ENCODE data around the gene SAMD4B. TPM values are rescaled to one million over a fixed set of nuclear protein-coding genes. Genes with fewer than 3 reads are reported as not detected.

Gene SAMD4B
- total RNA-seq, 1 experiment from 2014 or later: 163 TPM

- DNase-seq: peak in 1 of 2 experiments; percentile 16
- no peaks in the 10 kb centered on the region for H3K9me3 ChIP-seq (ENCODE audit: insufficient read depth, low read depth)
- no peaks in the 10 kb centered on the region for H3F3A ChIP-seq (ENCODE audit: insufficient read depth, low read depth)
- H3K79me2 ChIP-seq (ENCODE audit: low read depth): no peaks in the 10 kb centered on the region
- H3K9me2 ChIP-seq (ENCODE audit: insufficient read depth): no peaks in the 10 kb centered on the region
- no peak overlapping the region for H3K4me2 ChIP-seq
- ChIA-PET POLR2A (ENCODE audit: unreplicated experiment) (interaction anchor here (0.6 kb wide), 1 partner anchor 510 kb away, joined by 6 read pairs; no protein-coding TSS in a partner anchor), CTCF (no interaction called here)
- H4K20me1 ChIP-seq (ENCODE audit: insufficient read depth): no peaks in the 10 kb centered on the region
- no TSS peak for BruUV-seq (replicated peaks)
- intact Hi-C loops (cut with micrococcal nuclease; ENCODE audit: unreplicated experiment): no loop called here
- TF ChIP-seq EZH2 (IDR thresholded peaks at IDR 0.05; ENCODE audit: low read depth) (no peak), CTCF (conservative IDR thresholded peaks at IDR 0.05) (no peak)
- H3K36me3 ChIP-seq (ENCODE audit: low read depth): no peaks in the 10 kb centered on the region
- H3K27ac ChIP-seq: no peak overlapping the region
- no peaks in the 10 kb centered on the region for H3K27me3 ChIP-seq (ENCODE audit: insufficient read depth, low read depth)
- no peaks in the 10 kb centered on the region for H3K4me1 ChIP-seq (replicated peaks; ENCODE audit: insufficient read depth)
- no peak overlapping the region for H3K4me3 ChIP-seq
- H2AFZ ChIP-seq: no peak overlapping the region
Observed at GRCh38 chr19:39422020-39422419, 79.8 kb downstream of the SAMD4B start.

- Histone ChIP-seq H3K79me2 (ENCODE audit: low read depth) (no peaks in the 10 kb centered on the region), H3K9me3 (ENCODE audit: insufficient read depth, low read depth) (no peaks in the 10 kb centered on the region), H3K9me2 (ENCODE audit: insufficient read depth) (no peaks in the 10 kb centered on the region), H3K4me3 (no peak overlapping the region), H3K4me1 (replicated peaks; ENCODE audit: insufficient read depth) (no peaks in the 10 kb centered on the region), H3K36me3 (ENCODE audit: low read depth) (no peaks in the 10 kb centered on the region), H4K20me1 (ENCODE audit: insufficient read depth) (no peaks in the 10 kb centered on the region), H2AFZ (no peak overlapping the region), H3K27me3 (ENCODE audit: insufficient read depth, low read depth) (no peaks in the 10 kb centered on the region), H3K4me2 (no peak overlapping the region), H3F3A (ENCODE audit: insufficient read depth, low read depth) (no peaks in the 10 kb centered on the region; the same call in 1 of the 2 replicates), H3K27ac (no peak overlapping the region)
- DNase-seq: peak in 1 of 2 experiments; percentile 18
- ChIA-PET CTCF (no interaction called here), POLR2A (ENCODE audit: unreplicated experiment) (no interaction called here)
- BruUV-seq (replicated peaks): no TSS peak
- no peak for TF ChIP-seq CTCF (conservative IDR thresholded peaks at IDR 0.05)
- intact Hi-C loops (cut with micrococcal nuclease; ENCODE audit: unreplicated experiment): no loop called here
Observed at GRCh38 chr19:39423258-39424086, 81.3 kb downstream of the SAMD4B start.

DNA sequence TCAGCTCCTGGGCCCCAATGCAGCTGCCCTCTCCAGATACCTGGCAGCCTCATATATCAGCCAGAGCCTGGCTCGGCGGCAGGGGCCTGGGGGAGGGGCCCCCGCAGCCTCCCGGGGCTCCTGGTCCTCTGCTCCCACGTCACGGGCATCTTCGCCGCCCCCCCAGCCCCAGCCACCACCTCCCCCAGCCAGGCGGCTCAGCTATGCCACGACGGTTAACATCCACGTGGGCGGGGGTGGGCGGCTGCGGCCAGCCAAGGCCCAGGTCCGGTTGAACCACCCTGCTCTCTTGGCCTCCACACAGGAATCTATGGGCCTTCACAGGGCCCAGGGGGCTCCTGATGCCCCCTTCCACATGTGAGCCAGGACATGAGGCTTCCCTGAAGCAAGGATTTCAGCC, 82.7 kb downstream of the SAMD4B start:
- intact Hi-C loops (cut with micrococcal nuclease; ENCODE audit: unreplicated experiment): no loop called here
- no peak overlapping the region for H3K4me3 ChIP-seq
- POLR2A ChIA-PET (ENCODE audit: unreplicated experiment): no interaction called here
- no peaks in the 10 kb centered on the region for H3K36me3 ChIP-seq (ENCODE audit: low read depth)
- no peaks in the 10 kb centered on the region for H3K79me2 ChIP-seq (ENCODE audit: low read depth)
- no peak overlapping the region for H3K4me2 ChIP-seq
- no peak overlapping the region for H3K27ac ChIP-seq
- BruUV-seq (replicated peaks): no TSS peak
- no peak overlapping the region for H2AFZ ChIP-seq
- CTCF ChIA-PET: no interaction called here
- H3K9me3 ChIP-seq (ENCODE audit: insufficient read depth, low read depth): no peaks in the 10 kb centered on the region
- no peaks in the 10 kb centered on the region for H3K9me2 ChIP-seq (ENCODE audit: insufficient read depth)
- DNase-seq: no peak
- H3F3A ChIP-seq (ENCODE audit: insufficient read depth, low read depth): no peaks in the 10 kb centered on the region; the same call in 1 of the 2 replicates
- H4K20me1 ChIP-seq (ENCODE audit: insufficient read depth): no peaks in the 10 kb centered on the region
- no peaks in the 10 kb centered on the region for H3K4me1 ChIP-seq (replicated peaks; ENCODE audit: insufficient read depth)
- no peaks in the 10 kb centered on the region for H3K27me3 ChIP-seq (ENCODE audit: insufficient read depth, low read depth)
- no peak for TF ChIP-seq CTCF (conservative IDR thresholded peaks at IDR 0.05)
- TF ChIP-seq EZH2 (IDR thresholded peaks at IDR 0.05; ENCODE audit: low read depth): no peak
